ENCODE data around the gene ETV3L. TPM values are rescaled to one million over a fixed set of nuclear protein-coding genes. Genes with fewer than 3 reads are reported as not detected.

The ETV3L gene
- total RNA-seq, 1 donor from 2014 or later, result not detected

DNA sequence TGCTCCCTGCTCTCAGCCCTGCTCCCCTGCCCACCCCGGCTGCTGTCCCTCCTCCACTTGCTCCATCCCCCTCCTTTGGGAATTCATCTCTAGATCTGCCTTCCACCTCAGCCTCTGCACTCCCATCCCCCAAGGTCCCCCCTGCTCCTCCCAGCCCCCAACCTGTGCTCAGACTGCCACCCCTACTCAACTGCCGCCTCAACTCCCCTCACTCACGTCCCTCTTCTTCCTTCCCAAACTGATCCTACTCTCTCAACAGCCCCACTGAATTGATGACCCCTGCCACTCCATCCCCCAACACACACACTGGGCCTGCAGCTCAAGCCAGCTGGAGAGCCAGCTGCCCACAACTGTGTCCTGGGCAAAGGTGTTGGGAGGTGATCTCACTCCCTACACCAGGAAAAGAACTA is 15.8 kb upstream of the ETV3L start:
- H3K4me3 Mint-ChIP-seq (ENCODE audit: unreplicated experiment), result no peak overlapping the region
- Histone ChIP-seq H4K20me1 (ENCODE audit: insufficient read depth, low read length) (no peaks in the 10 kb centered on the region), H3K9me3 (ENCODE audit: insufficient read depth, low read depth, low read length) (no peaks in the 10 kb centered on the region), H3K9ac (ENCODE audit: low read length) (no peak overlapping the region), H3K27ac (ENCODE audit: low read depth, low read length) (no peak overlapping the region), H2AFZ (ENCODE audit: low read depth, low read length) (no peak overlapping the region), H3K79me2 (ENCODE audit: insufficient read depth, low read length) (no peaks in the 10 kb centered on the region), H3K36me3 (ENCODE audit: insufficient read depth, low read length) (no peaks in the 10 kb centered on the region), H3K27me3 (ENCODE audit: insufficient read depth, low read length) (peaks cover 3% of the 10 kb centered on the region), H3K4me2 (ENCODE audit: low read length) (no peak overlapping the region), H3K4me3 (ENCODE audit: insufficient read depth, low read depth, low read length) (no peak overlapping the region), H3K4me1 (ENCODE audit: insufficient read depth, low read length) (no peaks in the 10 kb centered on the region)
- H3K9me3 Mint-ChIP-seq (ENCODE audit: unreplicated experiment), result no peaks in the 10 kb centered on the region
- FAIRE-seq (no peak), DNase-seq (ENCODE audit: low read depth) (no peak)
- H3K4me1 Mint-ChIP-seq (ENCODE audit: low read depth, unreplicated experiment), result peaks cover 16% of the 10 kb centered on the region
- no peak for TF ChIP-seq EZH2 (IDR thresholded peaks at IDR 0.05; ENCODE audit: insufficient read depth, low read length)
- TF ChIP-seq, protein P1, sequence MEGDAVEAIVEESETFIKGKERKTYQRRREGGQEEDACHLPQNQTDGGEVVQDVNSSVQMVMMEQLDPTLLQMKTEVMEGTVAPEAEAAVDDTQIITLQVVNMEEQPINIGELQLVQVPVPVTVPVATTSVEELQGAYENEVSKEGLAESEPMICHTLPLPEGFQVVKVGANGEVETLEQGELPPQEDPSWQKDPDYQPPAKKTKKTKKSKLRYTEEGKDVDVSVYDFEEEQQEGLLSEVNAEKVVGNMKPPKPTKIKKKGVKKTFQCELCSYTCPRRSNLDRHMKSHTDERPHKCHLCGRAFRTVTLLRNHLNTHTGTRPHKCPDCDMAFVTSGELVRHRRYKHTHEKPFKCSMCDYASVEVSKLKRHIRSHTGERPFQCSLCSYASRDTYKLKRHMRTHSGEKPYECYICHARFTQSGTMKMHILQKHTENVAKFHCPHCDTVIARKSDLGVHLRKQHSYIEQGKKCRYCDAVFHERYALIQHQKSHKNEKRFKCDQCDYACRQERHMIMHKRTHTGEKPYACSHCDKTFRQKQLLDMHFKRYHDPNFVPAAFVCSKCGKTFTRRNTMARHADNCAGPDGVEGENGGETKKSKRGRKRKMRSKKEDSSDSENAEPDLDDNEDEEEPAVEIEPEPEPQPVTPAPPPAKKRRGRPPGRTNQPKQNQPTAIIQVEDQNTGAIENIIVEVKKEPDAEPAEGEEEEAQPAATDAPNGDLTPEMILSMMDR (IDR thresholded peaks at IDR 0.05; ENCODE audit: insufficient read depth, low read depth, low read length), result no peak
- peaks cover 13% of the 10 kb centered on the region for H3K27me3 Mint-ChIP-seq (ENCODE audit: low read depth, unreplicated experiment)
- no peak overlapping the region for H3K27ac Mint-ChIP-seq (ENCODE audit: unreplicated experiment)
- peaks cover 2% of the 10 kb centered on the region for H3K36me3 Mint-ChIP-seq (ENCODE audit: low read depth, unreplicated experiment)

DNA sequence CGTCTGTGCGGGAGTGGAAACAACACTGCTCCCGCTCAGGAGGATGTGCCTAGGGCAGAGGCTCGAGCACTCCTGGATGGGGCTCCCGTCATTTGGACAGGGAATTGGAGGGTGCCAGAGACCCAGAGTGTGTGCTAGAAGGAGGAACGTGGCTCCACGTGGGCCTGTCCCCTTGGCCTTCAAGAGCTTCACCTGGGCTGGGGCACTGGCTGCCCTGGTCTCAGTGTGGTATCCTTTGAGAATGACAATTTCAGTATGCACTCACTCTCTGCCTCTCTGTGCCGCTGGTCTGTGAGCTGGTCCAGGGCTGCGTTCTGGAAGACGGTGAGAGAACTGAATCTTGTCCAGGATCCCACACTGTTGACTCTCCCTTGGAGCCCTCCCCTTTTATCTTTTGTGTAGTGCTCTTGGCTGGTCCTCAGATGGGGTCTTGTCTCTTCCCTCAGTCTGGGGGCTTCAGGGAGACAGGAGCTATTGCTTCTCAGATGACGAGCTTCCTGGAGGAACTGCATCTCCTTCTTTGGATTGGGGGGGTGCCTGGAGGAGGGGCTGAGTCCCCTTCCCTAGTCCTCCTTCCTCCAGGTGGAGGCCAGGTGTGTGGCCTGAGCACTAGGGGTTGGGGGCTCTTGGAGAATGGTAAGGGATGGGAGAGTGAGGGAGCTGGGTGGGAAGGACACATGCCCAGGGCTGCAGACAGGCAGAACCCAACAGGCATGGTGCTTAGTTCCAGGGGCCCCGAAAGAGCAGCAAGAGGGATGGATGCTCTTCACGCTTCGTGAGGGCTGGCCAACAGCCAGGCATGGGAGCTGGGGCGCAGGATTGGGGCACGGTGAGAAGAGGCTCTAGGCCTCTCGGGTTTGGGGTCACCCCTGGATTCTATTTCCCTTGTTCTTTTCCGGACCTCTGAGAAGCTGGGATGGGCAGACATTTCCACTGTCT is 14.8 kb upstream of the ETV3L start:
- Histone ChIP-seq H2AFZ (ENCODE audit: low read depth, low read length) (no peak overlapping the region), H3K4me3 (ENCODE audit: insufficient read depth, low read depth, low read length) (no peak overlapping the region), H3K4me1 (ENCODE audit: insufficient read depth, low read length) (peaks cover 2% of the 10 kb centered on the region), H3K9ac (ENCODE audit: low read length) (no peak overlapping the region), H3K4me2 (ENCODE audit: low read length) (no peak overlapping the region), H3K36me3 (ENCODE audit: insufficient read depth, low read length) (no peaks in the 10 kb centered on the region), H3K9me3 (ENCODE audit: insufficient read depth, low read depth, low read length) (no peaks in the 10 kb centered on the region), H3K79me2 (ENCODE audit: insufficient read depth, low read length) (no peaks in the 10 kb centered on the region), H4K20me1 (ENCODE audit: insufficient read depth, low read length) (no peaks in the 10 kb centered on the region), H3K27ac (ENCODE audit: low read depth, low read length) (no peak overlapping the region), H3K27me3 (ENCODE audit: insufficient read depth, low read length) (peaks cover 3% of the 10 kb centered on the region)
- no peak overlapping the region for H3K27ac Mint-ChIP-seq (ENCODE audit: unreplicated experiment)
- TF ChIP-seq, protein P1 (IDR thresholded peaks at IDR 0.05; ENCODE audit: insufficient read depth, low read depth, low read length), result no peak
- no peak for TF ChIP-seq EZH2 (IDR thresholded peaks at IDR 0.05; ENCODE audit: insufficient read depth, low read length)
- H3K36me3 Mint-ChIP-seq (ENCODE audit: low read depth, unreplicated experiment), result peaks cover 2% of the 10 kb centered on the region
- FAIRE-seq, result no peak
- peaks cover 16% of the 10 kb centered on the region for H3K27me3 Mint-ChIP-seq (ENCODE audit: low read depth, unreplicated experiment)
- H3K4me1 Mint-ChIP-seq (ENCODE audit: low read depth, unreplicated experiment), result peaks cover 18% of the 10 kb centered on the region
- no peak for DNase-seq (ENCODE audit: low read depth)
- no peak overlapping the region for H3K4me3 Mint-ChIP-seq (ENCODE audit: unreplicated experiment)
- H3K9me3 Mint-ChIP-seq (ENCODE audit: unreplicated experiment), result no peaks in the 10 kb centered on the region

DNA sequence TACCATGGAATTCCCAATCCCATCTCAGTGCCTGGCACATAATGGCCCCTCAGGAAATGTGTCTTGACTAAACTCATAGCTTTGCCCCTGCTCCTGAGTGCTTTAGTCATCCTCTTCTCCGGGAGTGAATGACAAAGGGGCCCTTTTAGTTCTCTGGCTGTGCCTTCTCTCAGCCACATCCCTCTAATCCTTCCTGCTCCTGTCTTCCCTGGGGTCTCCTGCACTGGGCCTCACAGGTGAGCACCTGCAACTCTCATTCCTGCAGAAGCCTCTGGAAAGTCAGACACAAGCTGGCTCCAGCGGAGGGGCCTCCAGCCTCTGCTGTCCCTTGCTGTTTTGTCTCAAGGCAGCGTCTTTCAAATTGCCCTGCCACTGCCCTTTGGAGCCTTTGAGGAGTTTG is 14.0 kb upstream of the ETV3L start:
- Mint-ChIP-seq H3K4me1 (ENCODE audit: low read depth, unreplicated experiment) (peaks cover 18% of the 10 kb centered on the region), H3K4me3 (ENCODE audit: unreplicated experiment) (no peak overlapping the region), H3K27ac (ENCODE audit: unreplicated experiment) (no peak overlapping the region), H3K9me3 (ENCODE audit: unreplicated experiment) (no peaks in the 10 kb centered on the region), H3K36me3 (ENCODE audit: low read depth, unreplicated experiment) (peaks cover 1% of the 10 kb centered on the region), H3K27me3 (ENCODE audit: low read depth, unreplicated experiment) (peaks cover 19% of the 10 kb centered on the region)
- no peaks in the 10 kb centered on the region for H4K20me1 ChIP-seq (ENCODE audit: insufficient read depth, low read length)
- no peaks in the 10 kb centered on the region for H3K9me3 ChIP-seq (ENCODE audit: insufficient read depth, low read depth, low read length)
- TF ChIP-seq, protein P1 (IDR thresholded peaks at IDR 0.05; ENCODE audit: insufficient read depth, low read depth, low read length), result no peak
- TF ChIP-seq EZH2 (IDR thresholded peaks at IDR 0.05; ENCODE audit: insufficient read depth, low read length), result no peak
- H3K9ac ChIP-seq (ENCODE audit: low read length), result no peak overlapping the region
- peaks cover 2% of the 10 kb centered on the region for H3K4me1 ChIP-seq (ENCODE audit: insufficient read depth, low read length)
- no peak for FAIRE-seq
- H2AFZ ChIP-seq (ENCODE audit: low read depth, low read length), result no peak overlapping the region
- H3K4me2 ChIP-seq (ENCODE audit: low read length), result no peak overlapping the region
- H3K79me2 ChIP-seq (ENCODE audit: insufficient read depth, low read length), result no peaks in the 10 kb centered on the region
- H3K27me3 ChIP-seq (ENCODE audit: insufficient read depth, low read length), result peaks cover 3% of the 10 kb centered on the region
- no peak for DNase-seq (ENCODE audit: low read depth)
- H3K36me3 ChIP-seq (ENCODE audit: insufficient read depth, low read length), result no peaks in the 10 kb centered on the region
- H3K4me3 ChIP-seq (ENCODE audit: insufficient read depth, low read depth, low read length), result no peak overlapping the region
- no peak overlapping the region for H3K27ac ChIP-seq (ENCODE audit: low read depth, low read length)
